GM23338 (cell line): ENCODE results near the gene FBLN2.

Experiments
- CTCF ChIP-seq, 2 experiments: fragments of 200-600 bp in 1 of 2; sonication (generic) in 1 of 2; conservative IDR thresholded peaks; 2 replicates each; pipeline versions ENCODE4 v1.5.1 to v1.6.1; 2016 to 2017; ENCODE audit warnings: antibody characterized with exemption in 2 of 2, low read depth in 2 of 2, mild to moderate bottlenecking in 2 of 2, moderate library complexity in 1 of 2
- POLR2AphosphoS5 ChIP-seq: IDR thresholded peaks from 2 replicates; pipeline ENCODE4 v1.6.1; 2016; ENCODE audit warnings: antibody characterized with exemption, low read depth
- ZNF331 ChIP-seq: fragments of 250-450 bp; sonication (Bioruptor Pico); IDR thresholded peaks from 2 replicates; pipeline ENCODE4 v1.5.0; 2020; ENCODE audit warnings: low read depth, mild to moderate bottlenecking, moderate library complexity

DNA sequence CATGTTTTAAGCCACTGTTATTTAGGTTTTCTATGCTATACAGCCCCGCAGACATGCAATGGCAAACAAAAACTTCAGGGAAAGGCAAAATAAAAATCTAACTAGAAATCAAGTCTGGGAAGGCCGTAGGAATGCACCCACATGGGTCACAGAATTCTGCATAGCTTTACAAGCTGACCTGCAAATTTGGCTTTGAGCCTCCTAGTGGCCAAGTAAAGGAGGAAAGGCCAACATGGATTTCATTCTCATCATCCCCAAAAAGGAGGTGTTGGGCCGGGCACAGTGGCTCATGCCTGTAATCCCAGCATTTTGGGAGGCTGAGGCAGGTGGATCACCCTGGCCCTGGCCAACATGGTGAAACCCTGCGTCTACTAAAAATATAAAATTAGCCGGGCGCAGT lies 124.3 kb downstream of the FBLN2 start:
- TF ChIP-seq POLR2AphosphoS5 (no peak), CTCF (conservative IDR thresholded peaks at IDR 0.05; ENCODE audit: low read depth in 2 of 2) (peak; percentile 56 to 60), ZNF331 (CRISPR knock-in tag) (no peak)
